SH-SY5Y (cell line): ENCODE results near the gene EVA1A.

Source experiments
- GATA2 ChIP-seq: IDR thresholded peaks from 2 replicates; pipeline ENCODE4 v1.6.1; 2011; ENCODE audit warnings: mild to moderate bottlenecking, low read depth, low read length
- GATA3 ChIP-seq: IDR thresholded peaks from 2 replicates; pipeline ENCODE4 v1.6.1; 2011; ENCODE audit warnings: low read depth, mild to moderate bottlenecking, low read length, moderate library complexity

- TF ChIP-seq GATA2 (no peak), GATA3 (no peak)
Observed at GRCh38 chr2:75602724-75603342, 42.1 kb upstream of the EVA1A start.
